H1 (cell line): Measurements from ENCODE around the gene PTH2R. TPM values are rescaled to one million over a fixed set of nuclear protein-coding genes. Genes with fewer than 3 reads are reported as not detected.

Experiments used
- CHD7 ChIP-seq: fragments of 300-600 bp; sonication (generic); IDR thresholded peaks from 2 replicates; pipeline ENCODE4 v1.7.1; 2012; ENCODE audit warnings: low read length, moderate library complexity, mild to moderate bottlenecking, inconsistent platforms; ENCODE audit not compliant: insufficient replicate concordance
- JUND ChIP-seq: IDR thresholded peaks from 2 replicates; pipeline ENCODE4 v1.6.1; 2011; ENCODE audit warnings: mild to moderate bottlenecking, improper control_type of control experiment, low read length
- SAP30 ChIP-seq: fragments of 300-600 bp; sonication (generic); IDR thresholded peaks from 2 replicates; pipeline ENCODE4 v1.7.1; 2012; ENCODE audit warnings: low read length, moderate library complexity, mild to moderate bottlenecking, inconsistent platforms; ENCODE audit not compliant: insufficient read depth, insufficient replicate concordance
- TAF7 ChIP-seq: optimal IDR thresholded peaks from 2 replicates; pipeline ENCODE3; 2011; ENCODE audit warnings: low read depth, mild to moderate bottlenecking, inconsistent platforms, low read length, moderate library complexity, borderline replicate concordance
- polyA plus RNA-seq, 7 experiments: library from polyadenylated mRNA; depleted of rRNA in 3 of 7; stranded (reverse) in 5 of 7; unstranded in 2 of 7; fragments of >200 nt in 5 of 7; fragments of 200-250 nt in 2 of 7; gene quantifications; 1 replicate in 5 of 7; 2 replicates in 1 of 7; 4 replicates in 1 of 7; pipeline versions ENCODE4 v1.2.1 to v1.2.3, GENCODE V29; 2011 to 2013; ENCODE audit warnings: missing spikeins in 2 of 7, mixed read lengths in 2 of 7
- total RNA-seq: library from RNA; stranded (reverse); fragmentation: NEBNext Ultra II Directional; extraction: Animal tissue kit (Norgen Biotek cat#: 25700); gene quantifications from 2 replicates; pipeline ENCODE4 v1.2.1, GENCODE V29; 2021

PTH2R gene
- total and polyA plus RNA-seq, 2 of the 8 experiments (the other 6 are each of a cell fraction or from before 2014, with no cell fraction given): 0.19 to 0.38 TPM

GRCh38 chr2:208485390-208485789 lies 78.8 kb downstream of the PTH2R start (continued):
- TF ChIP-seq CHD7: no peak
- TF ChIP-seq SAP30: no peak
- TF ChIP-seq JUND: no peak
- TF ChIP-seq TAF7: no peak
